ENCODE data around the gene LTV1.
"Not testable (repeated sequence)": the region's sequence is repeated elsewhere in the genome, so short reads cannot be mapped to it uniquely, and the experiment has no call there.

LTV1 gene, protein sequence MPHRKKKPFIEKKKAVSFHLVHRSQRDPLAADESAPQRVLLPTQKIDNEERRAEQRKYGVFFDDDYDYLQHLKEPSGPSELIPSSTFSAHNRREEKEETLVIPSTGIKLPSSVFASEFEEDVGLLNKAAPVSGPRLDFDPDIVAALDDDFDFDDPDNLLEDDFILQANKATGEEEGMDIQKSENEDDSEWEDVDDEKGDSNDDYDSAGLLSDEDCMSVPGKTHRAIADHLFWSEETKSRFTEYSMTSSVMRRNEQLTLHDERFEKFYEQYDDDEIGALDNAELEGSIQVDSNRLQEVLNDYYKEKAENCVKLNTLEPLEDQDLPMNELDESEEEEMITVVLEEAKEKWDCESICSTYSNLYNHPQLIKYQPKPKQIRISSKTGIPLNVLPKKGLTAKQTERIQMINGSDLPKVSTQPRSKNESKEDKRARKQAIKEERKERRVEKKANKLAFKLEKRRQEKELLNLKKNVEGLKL

GRCh38 chr6:143842902-143843676 lies at the start of gene LTV1:
Gene LTV1 (plus strand): TSS chr6:143843338. CDS start chr6:143843478, 140 bp downstream.
- DNase-seq = peak; percentile 88

DNA sequence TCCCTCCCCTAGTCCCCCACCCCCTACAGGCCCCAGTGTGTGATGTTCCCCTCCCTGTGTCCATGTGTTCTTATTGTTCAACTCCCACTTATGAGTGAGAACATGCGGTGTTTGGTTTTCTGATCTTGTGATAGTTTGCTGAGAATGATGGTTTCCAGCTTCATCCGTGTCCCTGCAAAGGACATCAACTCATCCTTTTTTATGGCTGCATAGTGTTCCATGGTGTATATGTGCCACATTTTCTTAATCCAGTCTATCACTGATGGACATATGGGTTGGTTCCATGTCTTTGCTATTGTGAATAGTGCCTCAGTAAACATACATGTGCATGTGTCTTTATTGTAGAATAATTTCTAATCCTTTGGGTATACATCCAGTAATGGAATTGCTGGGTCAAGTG lies 46.6 kb upstream of the LTV1 start:
- not testable (repeated sequence) for DNase-seq

- DNase-seq = not testable (repeated sequence)
Observed at GRCh38 chr6:143798487-143798886, 44.7 kb upstream of the LTV1 start.

- no peak for DNase-seq
Observed at GRCh38 chr6:143802833-143803565, 40.1 kb upstream of the LTV1 start.

DNA sequence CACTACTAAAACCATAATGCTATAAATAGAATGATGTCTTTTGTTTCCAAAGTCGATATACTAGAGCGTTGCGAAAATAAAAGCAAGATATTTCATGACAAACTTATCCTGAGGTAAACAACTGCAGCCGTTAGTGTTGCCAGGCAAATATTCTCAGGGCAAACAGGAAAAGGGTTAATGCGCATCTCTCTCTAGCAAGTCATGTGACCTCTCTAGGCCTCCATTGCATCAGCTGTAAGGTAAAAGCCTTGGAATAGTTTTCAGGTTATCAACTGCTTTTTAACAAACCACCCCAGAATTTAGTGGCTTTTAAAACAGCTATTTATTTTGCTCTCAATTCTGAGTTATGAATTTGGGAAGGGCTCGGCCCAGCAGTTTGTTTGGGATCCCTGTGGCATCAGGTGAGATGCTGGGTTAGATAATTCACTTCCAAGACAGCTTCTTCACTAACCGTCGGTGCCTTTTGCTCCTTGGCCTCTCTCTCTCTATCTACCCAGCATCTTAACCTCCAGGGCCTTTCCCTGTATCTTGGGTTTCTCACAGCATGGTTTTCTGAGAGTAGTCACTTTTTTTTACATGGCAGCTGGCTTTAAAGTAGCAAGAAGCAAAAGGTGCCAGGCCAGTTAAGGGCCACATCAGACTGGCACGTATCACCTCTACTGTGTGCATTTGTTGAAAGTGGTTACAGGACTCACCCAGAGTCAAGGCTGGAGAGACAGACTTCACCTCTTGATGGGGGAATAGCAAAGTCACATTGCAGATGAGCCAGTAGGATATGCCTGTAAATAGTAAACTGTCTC lies 39.2 kb upstream of the LTV1 start:
- DNase-seq = no peak

DNA sequence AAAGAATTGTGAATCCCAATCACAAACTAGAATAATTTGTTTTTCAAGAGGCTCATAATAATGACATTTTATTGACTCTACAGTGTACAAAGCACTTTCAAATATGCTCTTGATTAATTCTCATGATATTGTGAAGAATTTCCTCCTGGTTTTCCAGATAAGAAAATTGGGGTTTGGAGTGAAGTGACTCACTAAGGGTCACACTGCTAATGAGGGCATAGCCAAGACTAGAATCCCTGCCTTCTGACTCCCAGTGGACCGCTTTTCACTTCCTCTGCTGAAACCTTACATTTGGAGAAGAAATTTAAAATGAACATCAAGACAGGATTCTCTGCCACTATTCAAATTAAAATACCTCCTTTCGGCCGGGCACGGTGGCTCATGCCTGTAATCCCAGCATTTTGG lies 38.3 kb upstream of the LTV1 start:
- no peak for DNase-seq

DNA sequence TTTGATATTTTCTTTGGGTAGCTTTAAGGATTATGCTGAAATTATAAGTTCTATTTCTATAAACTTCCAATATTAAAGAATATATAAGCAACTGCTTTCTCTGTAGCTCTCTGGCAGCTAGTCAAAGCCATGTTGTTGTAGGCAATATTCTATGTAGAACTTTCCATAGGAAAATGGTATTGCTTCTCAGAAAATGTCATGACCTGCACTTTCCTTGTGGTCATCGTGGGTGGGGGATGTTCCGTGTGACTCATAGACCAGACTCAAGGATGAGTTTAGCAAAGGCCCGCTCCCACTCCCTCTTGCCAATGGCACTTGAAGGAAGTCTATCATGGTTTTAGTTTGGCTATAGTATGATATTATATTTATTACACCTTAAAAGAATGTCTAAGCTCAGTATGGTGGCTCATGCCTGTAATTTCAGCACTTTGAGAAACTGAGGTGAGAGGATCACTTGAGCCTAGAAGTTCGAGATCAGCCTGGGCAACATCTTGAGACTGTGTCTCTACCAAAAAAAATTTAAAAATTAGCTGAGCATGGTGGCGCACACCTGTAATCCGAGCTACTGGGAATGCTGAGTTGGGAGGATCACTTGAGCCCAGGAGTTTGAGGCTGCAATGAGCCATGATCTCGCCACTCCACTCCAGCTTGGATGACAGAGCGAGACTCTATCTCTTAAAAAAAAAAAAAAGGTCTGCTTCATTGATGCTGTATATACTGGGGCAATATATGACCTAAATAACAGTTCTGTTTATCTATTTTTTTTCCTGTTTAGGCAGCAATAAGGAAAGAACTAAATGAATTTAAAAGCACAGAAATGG lies 36.6 kb upstream of the LTV1 start:
- peak; percentile 73 for DNase-seq

GRCh38 chr6:143807103-143807772 lies 35.9 kb upstream of the LTV1 start:
- no peak for DNase-seq

- no peak for DNase-seq
Observed at GRCh38 chr6:143810745-143811144, 32.4 kb upstream of the LTV1 start.

- no peak for DNase-seq
Observed at GRCh38 chr6:143811501-143812157, 31.5 kb upstream of the LTV1 start.

GRCh38 chr6:143817621-143818020 lies 25.5 kb upstream of the LTV1 start:
- no peak for DNase-seq

GRCh38 chr6:143821359-143821758 lies 21.8 kb upstream of the LTV1 start:
- no peak for DNase-seq

- no peak for DNase-seq
Observed at GRCh38 chr6:143822584-143823024, 20.5 kb upstream of the LTV1 start.

DNA sequence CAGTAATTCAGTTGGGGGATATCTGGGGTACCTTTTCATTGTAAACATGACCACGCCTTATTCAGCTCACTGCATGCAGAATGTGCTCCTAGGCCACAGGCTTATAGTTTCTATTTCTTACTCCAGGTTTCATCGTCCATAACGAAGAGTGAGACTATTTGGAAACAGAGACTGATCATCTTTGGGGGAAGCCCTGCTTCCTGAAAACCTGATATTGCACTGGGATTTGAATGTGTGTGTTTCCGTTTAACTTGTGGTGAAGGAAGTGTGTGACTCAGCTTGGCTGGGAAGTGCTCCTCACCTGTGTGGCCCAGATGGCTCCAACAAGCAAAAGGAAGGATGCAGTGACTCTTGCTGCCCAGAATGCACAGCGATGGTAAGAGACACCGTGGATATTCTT lies 19.6 kb upstream of the LTV1 start:
- DNase-seq = no peak

- no peak for DNase-seq
Observed at GRCh38 chr6:143828572-143828971, 14.6 kb upstream of the LTV1 start.

DNA sequence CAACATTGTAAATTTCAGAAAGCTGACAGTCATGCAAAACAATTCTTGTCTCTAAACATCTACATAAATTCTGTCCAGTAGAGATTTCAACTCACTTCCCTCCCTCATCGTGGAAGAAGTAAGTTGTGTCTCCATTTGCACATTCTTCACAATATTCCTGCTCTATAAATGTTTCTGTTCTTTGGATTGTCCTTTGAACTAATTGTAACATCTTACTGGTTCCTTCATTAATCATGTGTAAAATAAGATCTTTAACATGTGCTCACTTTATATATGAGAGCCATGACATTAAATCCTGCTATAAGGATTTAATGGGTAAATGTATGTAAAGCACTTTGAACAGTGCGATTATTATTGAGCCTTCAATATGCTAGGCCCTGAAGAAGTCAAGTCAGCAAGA lies 7.0 kb upstream of the LTV1 start:
- DNase-seq = no peak

GRCh38 chr6:143838395-143838794 lies 4.7 kb upstream of the LTV1 start:
- no peak for DNase-seq

DNA sequence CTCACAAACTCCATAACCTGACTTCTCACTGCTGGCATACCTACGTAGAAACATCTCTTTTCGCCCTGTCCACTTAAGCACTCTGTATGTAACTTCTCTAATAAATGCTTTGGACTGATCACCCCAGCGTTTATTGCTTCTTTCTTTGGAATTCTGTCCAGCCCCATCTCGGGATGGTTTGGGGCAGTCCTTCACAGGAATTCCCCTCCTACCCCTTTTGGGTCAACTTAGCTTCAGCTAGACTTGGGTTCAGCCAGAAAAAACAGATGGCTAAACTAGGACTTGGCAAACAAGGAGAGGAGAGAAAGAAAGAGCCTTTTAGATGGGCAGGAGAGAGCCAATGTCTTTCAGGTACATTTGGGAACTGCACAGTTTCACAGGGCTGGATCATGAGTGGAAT lies 3.9 kb upstream of the LTV1 start:
- no peak for DNase-seq

DNA sequence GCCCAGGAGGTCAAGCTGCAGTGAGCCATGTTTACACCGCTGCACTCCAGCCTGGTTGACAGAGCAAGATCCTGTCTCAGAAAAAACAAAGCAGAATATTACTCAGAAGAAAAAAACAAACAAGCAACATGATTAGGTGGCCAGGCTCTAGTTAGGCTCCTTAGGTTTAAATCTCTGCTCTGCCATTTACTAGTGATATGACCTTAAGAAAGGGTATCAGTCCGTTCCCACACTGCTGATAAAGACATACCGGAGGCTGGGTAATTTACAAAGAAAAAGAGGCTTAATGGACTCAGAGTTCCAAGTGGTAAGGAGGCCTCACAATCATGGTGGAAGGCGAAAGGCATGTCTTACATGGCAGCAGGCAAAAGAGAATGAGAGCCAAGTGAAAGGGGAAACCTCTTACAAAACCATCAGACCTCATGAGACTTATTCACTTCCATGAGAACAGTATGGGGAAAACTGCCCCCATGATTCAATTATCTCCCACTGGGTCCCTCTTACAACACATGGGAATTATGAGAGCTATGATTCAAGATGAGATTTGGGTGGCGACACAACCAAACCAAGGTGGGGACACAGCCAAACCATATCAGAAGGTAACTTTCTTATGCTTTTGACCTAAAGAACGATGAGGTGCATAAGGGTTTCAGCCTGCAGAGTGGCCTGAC lies 2.4 kb upstream of the LTV1 start:
- no peak for DNase-seq

GRCh38 chr6:143842461-143842901 lies 657 bp upstream of the LTV1 start:
- no peak for DNase-seq

All from activated T-cell treated with anti-CD3 and anti-CD28 coated beads for 4 hours (primary cell).